Progenitor cell of endocrine pancreas (in vitro differentiated cells): ENCODE results near the gene TGFBR2. TPM values are rescaled to one million over a fixed set of nuclear protein-coding genes. Genes with fewer than 3 reads are reported as not detected.

Experiments used
- DNase-seq: peaks from one replicate; pipeline ENCODE4 v3.0.0; 2021; ENCODE audit warnings: low spot score; ENCODE audit not compliant: unreplicated experiment
- H3K27ac Mint-ChIP-seq: 2 replicates; pipeline ENCODE4 v1.8.0; 2021; ENCODE audit warnings: mild to moderate bottlenecking, moderate library complexity, mixed read lengths
- H3K27me3 Mint-ChIP-seq: 2 replicates; pipeline ENCODE4 v1.8.0; 2021; ENCODE audit warnings: mixed read lengths
- H3K36me3 Mint-ChIP-seq: 2 replicates; pipeline ENCODE4 v1.8.0; 2022; ENCODE audit warnings: mixed read lengths; ENCODE audit not compliant: insufficient read depth
- H3K4me1 Mint-ChIP-seq: 2 replicates; pipeline ENCODE4 v1.8.0; 2021; ENCODE audit warnings: low read depth, mixed read lengths
- H3K4me3 Mint-ChIP-seq: 2 replicates; pipeline ENCODE4 v1.8.0; 2021; ENCODE audit warnings: low read depth, mild to moderate bottlenecking, moderate library complexity, mixed read lengths
- H3K9me3 Mint-ChIP-seq: 2 replicates; pipeline ENCODE4 v1.8.0; 2021; ENCODE audit warnings: low read depth, mixed read lengths
- CTCF ChIP-seq: fragments of 200-600 bp; sonication (generic); IDR thresholded peaks from one replicate; pipeline ENCODE4 v1.5.0; 2021; ENCODE audit warnings: antibody characterized with exemption, mild to moderate bottlenecking; ENCODE audit not compliant: unreplicated experiment
- total RNA-seq: library from RNA; stranded (reverse); gene quantifications from 2 replicates; pipeline ENCODE4 v1.2.1, GENCODE V29; 2021

Gene TGFBR2
- total RNA-seq, 1 donor from 2014 or later, result 21.1 TPM

DNA sequence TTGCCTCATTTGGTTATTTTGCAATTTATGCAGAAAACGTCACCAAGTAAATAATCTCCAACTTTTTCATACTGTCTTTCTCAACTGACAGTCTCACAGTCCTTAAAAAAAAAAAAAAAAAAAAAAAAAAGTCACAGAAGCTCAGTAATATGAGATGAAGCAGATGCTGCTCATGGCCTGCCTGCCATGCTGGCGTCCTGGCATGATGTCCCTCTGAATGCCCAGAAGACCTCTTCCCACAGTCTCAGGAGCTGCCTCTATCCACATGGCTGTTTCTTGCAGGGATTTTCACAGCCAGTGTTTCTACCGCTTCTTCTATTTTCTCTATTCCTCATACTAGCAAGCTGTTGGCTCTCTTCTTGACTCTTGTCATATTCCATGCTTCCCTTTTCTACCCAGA lies 87.7 kb downstream of the TGFBR2 start:
- TF ChIP-seq CTCF, result no peak
- H3K27ac Mint-ChIP-seq, result no peak overlapping the region
- H3K4me3 Mint-ChIP-seq, result no peak overlapping the region
- no peak for DNase-seq
- no peaks in the 10 kb centered on the region for H3K9me3 Mint-ChIP-seq
- H3K36me3 Mint-ChIP-seq, result peaks cover 21% of the 10 kb centered on the region
- H3K27me3 Mint-ChIP-seq, result no peaks in the 10 kb centered on the region
- peaks cover 14% of the 10 kb centered on the region for H3K4me1 Mint-ChIP-seq

DNA sequence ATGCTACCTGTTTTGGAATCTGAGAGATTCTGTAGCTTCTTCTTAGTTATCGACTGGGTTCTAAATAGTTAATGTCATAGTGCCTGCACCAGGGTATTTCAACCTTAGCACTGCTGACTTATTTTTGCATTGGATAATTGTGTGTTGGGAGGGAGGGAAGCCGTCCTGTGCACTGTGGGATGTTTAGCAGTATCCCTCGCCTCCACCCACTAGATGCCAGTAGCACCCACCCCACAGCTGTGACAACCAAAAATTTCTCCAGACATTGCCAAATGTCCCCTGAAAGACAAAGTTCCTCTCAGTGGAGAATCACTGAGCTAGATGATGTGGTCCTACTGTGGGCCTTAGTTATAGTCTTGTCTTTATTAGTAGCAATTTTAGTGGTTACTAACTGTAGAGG lies 88.3 kb downstream of the TGFBR2 start:
- Mint-ChIP-seq H3K27ac (no peak overlapping the region), H3K4me1 (peaks cover 11% of the 10 kb centered on the region), H3K4me3 (no peak overlapping the region), H3K9me3 (no peaks in the 10 kb centered on the region), H3K36me3 (peaks cover 21% of the 10 kb centered on the region), H3K27me3 (no peaks in the 10 kb centered on the region)
- DNase-seq, result no peak
- TF ChIP-seq CTCF, result no peak

DNA sequence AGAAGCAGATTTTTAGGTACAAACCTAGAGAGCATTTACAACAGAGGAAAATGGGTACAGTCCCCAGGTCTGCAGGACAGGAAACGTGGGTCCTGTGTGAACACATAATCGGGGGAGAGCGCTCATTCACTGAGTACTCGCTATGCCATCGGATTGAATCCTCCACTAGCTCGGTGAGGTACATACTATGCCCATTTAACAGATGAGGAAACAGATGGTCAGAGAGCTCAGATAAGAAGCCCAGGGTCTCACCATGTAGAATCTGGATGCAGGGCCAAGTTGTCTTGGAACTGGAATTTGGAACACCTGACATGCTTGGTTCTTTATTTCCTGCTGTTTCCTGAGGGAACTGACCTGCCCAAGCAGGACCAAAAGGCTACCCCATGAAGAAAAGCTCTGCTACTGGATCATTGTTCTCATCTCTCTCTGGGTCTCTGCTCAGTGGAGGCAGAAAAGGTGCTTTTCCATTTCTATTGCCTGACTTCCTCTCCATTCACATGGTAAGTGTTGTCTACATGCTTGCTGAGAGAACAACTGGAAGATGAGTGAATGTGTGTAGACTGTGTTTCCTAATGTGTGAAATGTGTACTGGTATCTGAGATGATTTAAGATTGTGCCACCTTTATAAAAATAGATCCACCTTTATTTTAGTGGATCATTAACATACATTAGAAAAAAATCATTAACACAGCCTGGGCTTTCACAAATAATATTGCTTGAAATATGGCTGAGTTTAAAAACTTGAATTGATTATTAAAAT lies 89.1 kb downstream of the TGFBR2 start:
- Mint-ChIP-seq H3K4me1 (peaks cover 9% of the 10 kb centered on the region), H3K27me3 (no peaks in the 10 kb centered on the region), H3K4me3 (no peak overlapping the region), H3K9me3 (no peaks in the 10 kb centered on the region), H3K27ac (no peak overlapping the region), H3K36me3 (peaks cover 16% of the 10 kb centered on the region)
- TF ChIP-seq CTCF, result no peak
- no peak for DNase-seq

- Mint-ChIP-seq H3K9me3 (peaks cover 3% of the 10 kb centered on the region), H3K4me1 (peaks cover 9% of the 10 kb centered on the region), H3K4me3 (no peak overlapping the region), H3K27me3 (no peaks in the 10 kb centered on the region), H3K27ac (no peak overlapping the region), H3K36me3 (peaks cover 16% of the 10 kb centered on the region)
- DNase-seq, result no peak
- TF ChIP-seq CTCF, result no peak
These were observed 90.0 kb downstream of the TGFBR2 start for GRCh38 chr3:30696403-30696819.

GRCh38 chr3:30696896-30697295 lies 90.5 kb downstream of the TGFBR2 start:
- H3K27ac Mint-ChIP-seq, result no peak overlapping the region
- peaks cover 17% of the 10 kb centered on the region for H3K36me3 Mint-ChIP-seq
- peaks cover 9% of the 10 kb centered on the region for H3K4me1 Mint-ChIP-seq

More at GRCh38 chr3:30696896-30697295, 90.5 kb downstream of the TGFBR2 start:
- Mint-ChIP-seq H3K4me3 (no peak overlapping the region), H3K27me3 (no peaks in the 10 kb centered on the region), H3K9me3 (peaks cover 4% of the 10 kb centered on the region)
- TF ChIP-seq CTCF, result no peak
- DNase-seq, result no peak
